RWPE1 (cell line): ENCODE data around the gene WDR72.

Experiments used
- CTCF ChIA-PET: fragments of 350-600 bp; sonication (Branson Sonifier 250); formaldehyde crosslinking; extraction: SDS; loops from one replicate; lab custom pipeline; 2021; lab: Yijun Ruan, JAX
- POLR2A ChIA-PET: fragments of 400-600 bp; formaldehyde crosslinking; extraction: SDS; loops from one replicate; lab custom pipeline; 2020; ENCODE audit warnings: antibody characterized with exemption; ENCODE audit not compliant: low non-redundant PET; lab: Yijun Ruan, JAX
- DNase-seq: peaks from one replicate; pipeline ENCODE4 v3.0.0; 2012; ENCODE audit warnings: low spot score
- H3K27ac ChIP-seq: fragments of 450-650 bp; 2 replicates; pipeline ENCODE4 v1.5.1; 2017
- TF ChIP-seq, protein P1 (sequence below): fragments of 450-650 bp; conservative IDR thresholded peaks from 2 replicates; pipeline ENCODE4 v1.5.1; 2017; ENCODE audit warnings: low read depth, mild to moderate bottlenecking

WDR72 gene

DNA sequence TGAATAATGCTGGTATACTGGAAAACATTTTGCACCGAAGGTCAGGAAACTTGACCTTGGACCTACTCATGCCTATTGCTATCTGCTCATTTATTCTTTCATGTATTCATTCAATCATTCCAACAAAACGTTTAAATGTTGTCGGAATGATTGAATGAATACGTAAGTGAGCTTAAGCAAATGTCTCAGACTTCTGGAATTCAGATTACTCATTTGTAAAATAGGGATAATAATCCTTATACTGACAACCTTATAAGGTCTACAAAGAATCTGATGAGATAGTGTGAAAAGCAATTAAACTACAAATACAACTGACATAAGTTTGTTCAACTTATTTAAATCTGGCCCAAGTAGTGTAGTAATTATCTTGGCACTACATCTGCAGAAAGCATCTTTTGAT lies 288.7 kb downstream of the WDR72 start:
- ChIA-PET CTCF (no interaction called here), POLR2A (no interaction called here)
- DNase-seq: no peak
- TF ChIP-seq, protein P1, sequence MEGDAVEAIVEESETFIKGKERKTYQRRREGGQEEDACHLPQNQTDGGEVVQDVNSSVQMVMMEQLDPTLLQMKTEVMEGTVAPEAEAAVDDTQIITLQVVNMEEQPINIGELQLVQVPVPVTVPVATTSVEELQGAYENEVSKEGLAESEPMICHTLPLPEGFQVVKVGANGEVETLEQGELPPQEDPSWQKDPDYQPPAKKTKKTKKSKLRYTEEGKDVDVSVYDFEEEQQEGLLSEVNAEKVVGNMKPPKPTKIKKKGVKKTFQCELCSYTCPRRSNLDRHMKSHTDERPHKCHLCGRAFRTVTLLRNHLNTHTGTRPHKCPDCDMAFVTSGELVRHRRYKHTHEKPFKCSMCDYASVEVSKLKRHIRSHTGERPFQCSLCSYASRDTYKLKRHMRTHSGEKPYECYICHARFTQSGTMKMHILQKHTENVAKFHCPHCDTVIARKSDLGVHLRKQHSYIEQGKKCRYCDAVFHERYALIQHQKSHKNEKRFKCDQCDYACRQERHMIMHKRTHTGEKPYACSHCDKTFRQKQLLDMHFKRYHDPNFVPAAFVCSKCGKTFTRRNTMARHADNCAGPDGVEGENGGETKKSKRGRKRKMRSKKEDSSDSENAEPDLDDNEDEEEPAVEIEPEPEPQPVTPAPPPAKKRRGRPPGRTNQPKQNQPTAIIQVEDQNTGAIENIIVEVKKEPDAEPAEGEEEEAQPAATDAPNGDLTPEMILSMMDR: no peak
- no peak overlapping the region for H3K27ac ChIP-seq

DNA sequence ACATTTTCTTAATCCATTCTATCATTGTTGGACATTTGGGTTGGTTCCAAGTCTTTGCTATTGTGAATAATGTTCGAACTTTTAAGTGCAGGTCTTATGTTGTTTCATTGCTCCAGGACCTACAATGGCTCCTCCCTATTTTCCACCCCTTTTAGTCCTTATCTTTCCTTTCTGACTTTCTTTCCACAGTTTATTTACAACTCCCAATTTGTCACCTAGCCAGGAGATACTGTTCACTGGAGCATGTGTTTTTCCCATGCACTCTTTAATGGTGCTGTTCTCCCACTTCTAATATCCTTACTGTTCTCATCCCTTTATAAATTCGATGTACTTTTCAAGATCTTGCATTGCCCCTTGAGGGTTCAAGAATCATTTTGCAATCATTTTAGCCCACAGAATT lies 290.0 kb downstream of the WDR72 start:
- H3K27ac ChIP-seq: no peak overlapping the region
- CTCF ChIA-PET: no interaction called here
- POLR2A ChIA-PET: no interaction called here
- TF ChIP-seq, protein P1: no peak
- DNase-seq: no peak
